B cell (primary cell): ENCODE results near the gene ABCD3. TPM values are rescaled to one million over a fixed set of nuclear protein-coding genes. Genes with fewer than 3 reads are reported as not detected.
"Not testable (repeated sequence)": the region's sequence is repeated elsewhere in the genome, so short reads cannot be mapped to it uniquely, and the experiment has no call there.

Experiments
- ATAC-seq: fragments of 200-7000 bp; cut with Tn5 transposase; one replicate; pipeline ENCODE4 v1.10.0; 2021; ENCODE audit warnings: low read depth, mild to moderate bottlenecking, moderate number of reproducible peaks, moderate library complexity
- CTCF ChIA-PET: fragments of 350-600 bp; sonication (Branson Sonifier 250); formaldehyde crosslinking; loops from one replicate; lab custom pipeline; 2021; ENCODE audit warnings: antibody characterized with exemption, inconsistent platforms; lab: Charles Lee
- POLR2A ChIA-PET: fragments of 350-600 bp; sonication (Branson Sonifier 250); formaldehyde crosslinking; loops from one replicate; lab custom pipeline; 2021; ENCODE audit warnings: antibody characterized with exemption; lab: Charles Lee
- DNase-seq: peaks from one replicate; pipeline ENCODE4 v3.0.0; 2013
- H2AFZ ChIP-seq: 2 replicates; pipeline ENCODE4 v1.6.1; 2012; ENCODE audit warnings: mild to moderate bottlenecking, low read depth, low read length; ENCODE audit not compliant: insufficient read depth, poor library complexity, severe bottlenecking
- H3K27ac ChIP-seq, 2 donors: 1 replicate in 1 of 2; 2 replicates in 1 of 2; pipeline ENCODE4 v1.5.1; 2012 to 2013; ENCODE audit warnings: low read length in 2 of 2, mild to moderate bottlenecking in 2 of 2, moderate library complexity in 1 of 2
- H3K27me3 ChIP-seq, 4 experiments: fragments of 200-600 bp in 1 of 4; sonication (generic) in 1 of 4; replicated peaks in 1 of 4; 1 replicate in 2 of 4; 2 replicates in 2 of 4; pipeline versions ENCODE4 v1.6.1 to v1.7.0; 2013 to 2016; ENCODE audit warnings: low read length in 3 of 4, mild to moderate bottlenecking in 2 of 4, mixed read lengths in 1 of 4, moderate library complexity in 1 of 4; ENCODE audit not compliant: insufficient read depth in 4 of 4, control insufficient read depth in 3 of 4; ENCODE audit errors: control extremely low read depth in 1 of 4
- H3K36me3 ChIP-seq, 2 experiments: replicated peaks in 1 of 2; 1 replicate in 1 of 2; 2 replicates in 1 of 2; pipeline versions ENCODE4 v1.6.1 to v1.7.1; 2013; ENCODE audit warnings: low read length in 1 of 2; ENCODE audit not compliant: insufficient read depth in 2 of 2, control insufficient read depth in 1 of 2; ENCODE audit errors: control extremely low read depth in 1 of 2, extremely low read depth in 1 of 2
- H3K4me1 ChIP-seq, 2 donors: fragments of 200-600 bp in 1 of 2; sonication (generic) in 1 of 2; 1 replicate in 1 of 2; 2 replicates in 1 of 2; pipeline versions ENCODE4 v1.5.1 to v1.6.1; 2013 to 2017; ENCODE audit warnings: low read length in 2 of 2; ENCODE audit not compliant: control insufficient read depth in 2 of 2, insufficient read depth in 2 of 2
- H3K4me2 ChIP-seq: replicated peaks from 2 replicates; pipeline ENCODE3; 2012; ENCODE audit warnings: mild to moderate bottlenecking, low read depth, low read length; ENCODE audit not compliant: poor library complexity, severe bottlenecking
- H3K4me3 ChIP-seq, 5 experiments: fragments of 200-600 bp in 1 of 5; sonication (generic) in 1 of 5; 1 replicate in 3 of 5; 2 replicates in 2 of 5; pipeline versions ENCODE4 v1.5.1 to v1.7.0; 2011 to 2016; ENCODE audit warnings: low read length in 4 of 5, mild to moderate bottlenecking in 4 of 5, low read depth in 2 of 5, control low read depth in 1 of 5, moderate library complexity in 1 of 5; ENCODE audit not compliant: insufficient read depth in 1 of 5; ENCODE audit errors: control extremely low read depth in 1 of 5, extremely low read depth in 1 of 5
- H3K79me2 ChIP-seq: fragments of 200-600 bp; sonication (generic); one replicate; pipeline ENCODE4 v1.6.0; 2016; ENCODE audit warnings: low read length; ENCODE audit not compliant: control insufficient read depth, insufficient read depth
- H3K9ac ChIP-seq: fragments of 200-600 bp; sonication (generic); 2 replicates; pipeline ENCODE4 v1.6.1; 2017; ENCODE audit warnings: mild to moderate bottlenecking, low read length, moderate library complexity
- H3K9me3 ChIP-seq, 3 donors: one replicate each; pipeline versions ENCODE4 v1.6.1 to v1.7.1; 2013; ENCODE audit warnings: low read length in 2 of 3; ENCODE audit not compliant: control insufficient read depth in 2 of 3, insufficient read depth in 1 of 3; ENCODE audit errors: control extremely low read depth in 1 of 3
- H4K20me1 ChIP-seq: 2 replicates; pipeline ENCODE4 v1.6.0; 2012; ENCODE audit warnings: mild to moderate bottlenecking, low read length; ENCODE audit not compliant: insufficient read depth, control insufficient read depth, poor library complexity, severe bottlenecking
- H3K27ac Mint-ChIP-seq: one replicate; pipeline ENCODE4 v1.8.0; 2021; ENCODE audit warnings: mixed read lengths
- H3K27me3 Mint-ChIP-seq: one replicate; pipeline ENCODE4 v1.8.0; 2021; ENCODE audit warnings: mixed read lengths
- H3K4me1 Mint-ChIP-seq: one replicate; pipeline ENCODE4 v1.8.0; 2021; ENCODE audit warnings: mixed read lengths
- H3K4me3 Mint-ChIP-seq: one replicate; pipeline ENCODE4 v1.8.0; 2021; ENCODE audit warnings: mixed read lengths
- H3K9me3 Mint-ChIP-seq: one replicate; pipeline ENCODE4 v1.8.0; 2022; ENCODE audit warnings: mixed read lengths; ENCODE audit not compliant: insufficient read depth
- WGBS: methylation state at CpG from one replicate; pipeline ENCODE4 v1.1.5; 2013; ENCODE audit warnings: missing lambda C conversion rate; ENCODE audit not compliant: insufficient coverage; 5-methylcytosine and 5-hydroxymethylcytosine counted together
- intact Hi-C: fragments of 100-400 bp; cut with micrococcal nuclease; formaldehyde crosslinking; loops from one replicate; pipeline ENCODE4 v1.10.0; 2022
- polyA plus RNA-seq: library from polyadenylated mRNA; depleted of rRNA; stranded (reverse); fragments of >200 nt; gene quantifications from 2 replicates; pipeline ENCODE4 v1.2.3, GENCODE V29; 2012
- total RNA-seq, 2 donors: library from RNA; stranded (reverse); fragments of 120-200 nt in 1 of 2; gene quantifications; 1 replicate in 1 of 2; 2 replicates in 1 of 2; pipeline versions ENCODE4 v1.2.3 to v1.2.4, GENCODE V29; 2013 to 2022

The ABCD3 gene
- total and polyA plus RNA-seq, 2 donors (not counting 1 experiment from before 2014, with no cell fraction given), result 4.0 to 19.4 TPM

DNA sequence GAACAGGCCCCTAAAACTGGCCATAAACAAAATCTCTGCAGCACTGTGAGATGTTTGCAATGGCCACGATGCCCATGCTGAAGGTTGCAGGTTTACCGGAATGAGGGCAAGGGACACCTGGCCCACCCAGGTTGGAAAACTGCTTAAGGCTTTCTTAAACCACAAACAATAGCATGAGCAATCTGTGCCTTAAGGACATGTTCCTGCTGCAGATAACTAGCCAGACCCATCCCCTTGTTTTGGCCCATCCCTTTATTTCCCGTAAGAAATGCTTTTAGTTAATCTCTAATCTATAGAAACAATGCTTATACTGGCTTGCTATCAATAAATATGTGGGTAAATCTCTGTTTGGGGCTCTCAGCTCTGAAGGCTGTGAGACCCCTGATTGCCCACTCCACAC is 26.6 kb downstream of the ABCD3 start:
- POLR2A ChIA-PET, H3K27ac ChIP-seq, H3K4me1 Mint-ChIP-seq, CTCF ChIA-PET, H3K27me3 ChIP-seq, H4K20me1 ChIP-seq, H2AFZ ChIP-seq, H3K9ac ChIP-seq, H3K4me3 Mint-ChIP-seq, H3K36me3 ChIP-seq, H3K27ac Mint-ChIP-seq, H3K4me1 ChIP-seq, H3K4me2 ChIP-seq, H3K4me3 ChIP-seq, ATAC-seq, DNase-seq, intact Hi-C loops, H3K27me3 Mint-ChIP-seq: not testable (repeated sequence)
- WGBS, result 93% methylated on average over 2 of the region's 3 CpGs
- Histone ChIP-seq H3K9me3 (peaks cover 8 to 59% (median 30%) of the 10 kb centered on the region in 3 donors), H3K79me2 (peaks cover 48% of the 10 kb centered on the region)
- peaks cover 21% of the 10 kb centered on the region for H3K9me3 Mint-ChIP-seq

DNA sequence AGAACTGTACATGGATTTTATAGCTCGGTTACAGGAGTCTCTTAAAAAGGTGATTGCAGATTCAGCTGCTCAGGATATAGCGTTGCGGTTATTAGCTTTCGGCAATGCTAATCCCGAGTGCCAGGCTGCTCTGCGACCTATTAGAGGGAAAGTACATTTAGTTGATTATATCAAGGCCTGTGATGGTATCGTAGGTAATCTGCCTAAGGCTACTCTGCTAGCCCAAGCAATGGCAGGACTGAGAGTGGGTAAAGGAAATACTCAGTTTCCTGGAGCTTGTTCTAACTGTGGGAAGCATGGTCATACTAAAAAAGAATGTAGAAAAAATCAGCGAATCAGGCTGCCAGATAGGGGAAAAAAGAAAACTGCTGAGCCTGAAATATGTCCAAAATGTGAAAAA is 27.5 kb downstream of the ABCD3 start:
- H3K4me2 ChIP-seq, H3K36me3 ChIP-seq, H3K4me3 Mint-ChIP-seq, intact Hi-C loops, H3K27ac ChIP-seq, H4K20me1 ChIP-seq, DNase-seq, H3K27me3 ChIP-seq, H2AFZ ChIP-seq, H3K9ac ChIP-seq, H3K4me1 ChIP-seq, H3K4me1 Mint-ChIP-seq, POLR2A ChIA-PET, ATAC-seq, H3K4me3 ChIP-seq, H3K27ac Mint-ChIP-seq, CTCF ChIA-PET, H3K27me3 Mint-ChIP-seq: not testable (repeated sequence)
- H3K79me2 ChIP-seq, result peaks cover 40% of the 10 kb centered on the region
- peaks cover 7 to 66% (median 39%) of the 10 kb centered on the region in 3 donors for H3K9me3 ChIP-seq
- H3K9me3 Mint-ChIP-seq, result peaks cover 23% of the 10 kb centered on the region
- WGBS, result 100% methylated on average over 8 of the region's 8 CpGs

DNA sequence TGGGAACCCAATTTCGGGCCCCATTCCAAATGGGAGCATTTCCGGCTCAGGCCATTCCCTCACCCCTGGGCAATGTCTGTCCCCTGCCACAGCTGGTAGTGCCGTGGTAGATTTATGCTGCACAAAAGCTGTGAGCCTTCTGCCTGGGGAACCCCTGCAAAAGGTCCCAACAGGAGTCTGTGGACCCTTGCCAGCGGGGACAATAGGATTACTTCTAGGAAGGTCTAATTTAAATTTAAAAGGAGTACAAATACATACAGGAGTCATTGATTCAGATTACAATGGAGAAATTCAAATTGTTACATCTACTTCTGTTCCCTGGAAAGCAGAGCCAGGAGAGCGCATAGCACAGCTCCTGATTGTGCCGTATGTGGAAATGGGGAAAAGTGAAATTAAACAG is 28.0 kb downstream of the ABCD3 start:
- WGBS, result 100% methylated on average over 2 of the region's 6 CpGs
- H3K9me3 ChIP-seq, result peaks cover 11 to 70% (median 39%) of the 10 kb centered on the region in 3 donors
- H2AFZ ChIP-seq, intact Hi-C loops, POLR2A ChIA-PET, H3K4me1 Mint-ChIP-seq, H4K20me1 ChIP-seq, H3K9ac ChIP-seq, H3K4me3 Mint-ChIP-seq, ATAC-seq, H3K36me3 ChIP-seq, H3K27ac Mint-ChIP-seq, H3K4me1 ChIP-seq, H3K27me3 Mint-ChIP-seq, H3K4me3 ChIP-seq, H3K27me3 ChIP-seq, H3K4me2 ChIP-seq, CTCF ChIA-PET, H3K27ac ChIP-seq, DNase-seq: not testable (repeated sequence)
- H3K79me2 ChIP-seq, result peaks cover 38% of the 10 kb centered on the region
- peaks cover 24% of the 10 kb centered on the region for H3K9me3 Mint-ChIP-seq

DNA sequence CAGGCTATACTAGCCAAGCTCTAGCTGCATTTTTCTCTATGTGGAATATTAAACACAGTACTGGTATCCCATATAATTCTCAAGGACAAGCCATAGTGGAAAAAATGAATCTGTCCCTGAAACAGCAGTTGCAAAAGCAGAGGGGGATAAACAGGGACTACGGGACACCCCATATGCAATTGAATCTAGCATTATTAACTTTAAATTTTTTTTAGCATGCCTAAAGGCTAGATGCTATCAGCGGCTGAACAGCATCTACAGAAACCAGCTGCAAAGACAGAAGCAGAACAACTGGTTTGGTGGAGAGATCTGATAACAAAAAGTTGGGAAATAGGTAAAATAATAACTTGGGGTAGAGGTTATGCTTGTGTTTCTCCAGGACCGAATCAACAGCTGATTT is 30.6 kb downstream of the ABCD3 start:
- ATAC-seq, DNase-seq, H3K4me1 Mint-ChIP-seq, intact Hi-C loops, H3K27me3 ChIP-seq, H4K20me1 ChIP-seq, H3K27ac Mint-ChIP-seq, H3K4me3 ChIP-seq, H3K4me3 Mint-ChIP-seq, H3K4me1 ChIP-seq, H3K9ac ChIP-seq, H3K36me3 ChIP-seq, H3K27ac ChIP-seq, H2AFZ ChIP-seq, POLR2A ChIA-PET, H3K27me3 Mint-ChIP-seq, H3K4me2 ChIP-seq: not testable (repeated sequence)
- CTCF ChIA-PET, result interaction anchor here (1.5 kb wide), 1 partner anchor 33 kb away, joined by 5 read pairs; no protein-coding TSS in a partner anchor
- Histone ChIP-seq H3K9me3 (peaks cover 15 to 69% (median 46%) of the 10 kb centered on the region in 3 donors), H3K79me2 (peaks cover 15% of the 10 kb centered on the region)
- H3K9me3 Mint-ChIP-seq, result peaks cover 23% of the 10 kb centered on the region
- 100% methylated on average over 1 of the region's 3 CpGs for WGBS
